GM10847 (cell line): ENCODE results near the gene PHACTR1.

Experiments used
- POLR2A ChIP-seq: IDR thresholded peaks from 2 replicates; pipeline ENCODE4 v1.6.1; 2011; ENCODE audit not compliant: insufficient read length; ENCODE audit errors: extremely low read depth

PHACTR1 gene

DNA sequence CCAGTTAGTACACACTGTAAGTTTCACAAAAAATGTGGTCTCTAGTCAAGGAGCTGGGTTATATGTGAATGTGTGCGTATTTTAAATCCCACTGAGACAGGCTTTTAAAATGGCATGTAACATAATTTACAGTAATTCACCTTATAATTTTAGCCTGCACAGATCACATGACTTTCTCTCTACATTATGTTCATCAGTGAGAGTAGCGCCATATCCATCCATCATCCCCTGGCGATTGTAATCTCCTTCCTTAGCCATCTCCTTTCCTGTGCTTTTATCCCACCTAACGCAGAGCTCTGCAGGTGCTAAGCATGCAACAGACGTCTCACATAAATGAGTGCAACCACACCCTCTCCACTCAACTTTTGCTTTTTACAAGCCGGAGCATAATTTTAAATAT, 401.0 kb downstream of the PHACTR1 start:
- TF ChIP-seq POLR2A: no peak

DNA sequence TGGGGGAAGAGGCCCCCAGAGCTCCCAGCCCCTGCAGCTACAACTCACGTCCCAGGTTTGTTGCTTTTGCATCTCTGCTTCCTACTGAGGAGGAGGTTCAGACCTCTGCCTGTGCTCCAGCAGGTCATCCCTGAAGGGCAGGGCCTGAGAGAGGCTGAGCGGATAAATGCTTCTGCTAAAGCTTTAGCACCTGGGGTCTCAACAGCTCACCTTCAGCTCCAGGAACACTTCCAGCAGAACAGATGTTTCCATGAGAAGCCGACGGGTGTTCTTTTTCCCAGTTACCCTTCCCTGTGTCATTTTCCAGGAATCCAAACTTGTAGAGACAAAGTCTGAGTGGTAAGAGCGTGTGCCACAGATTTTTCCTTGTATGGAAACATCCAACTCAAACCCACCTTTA, 403.0 kb downstream of the PHACTR1 start:
- no peak for TF ChIP-seq POLR2A

DNA sequence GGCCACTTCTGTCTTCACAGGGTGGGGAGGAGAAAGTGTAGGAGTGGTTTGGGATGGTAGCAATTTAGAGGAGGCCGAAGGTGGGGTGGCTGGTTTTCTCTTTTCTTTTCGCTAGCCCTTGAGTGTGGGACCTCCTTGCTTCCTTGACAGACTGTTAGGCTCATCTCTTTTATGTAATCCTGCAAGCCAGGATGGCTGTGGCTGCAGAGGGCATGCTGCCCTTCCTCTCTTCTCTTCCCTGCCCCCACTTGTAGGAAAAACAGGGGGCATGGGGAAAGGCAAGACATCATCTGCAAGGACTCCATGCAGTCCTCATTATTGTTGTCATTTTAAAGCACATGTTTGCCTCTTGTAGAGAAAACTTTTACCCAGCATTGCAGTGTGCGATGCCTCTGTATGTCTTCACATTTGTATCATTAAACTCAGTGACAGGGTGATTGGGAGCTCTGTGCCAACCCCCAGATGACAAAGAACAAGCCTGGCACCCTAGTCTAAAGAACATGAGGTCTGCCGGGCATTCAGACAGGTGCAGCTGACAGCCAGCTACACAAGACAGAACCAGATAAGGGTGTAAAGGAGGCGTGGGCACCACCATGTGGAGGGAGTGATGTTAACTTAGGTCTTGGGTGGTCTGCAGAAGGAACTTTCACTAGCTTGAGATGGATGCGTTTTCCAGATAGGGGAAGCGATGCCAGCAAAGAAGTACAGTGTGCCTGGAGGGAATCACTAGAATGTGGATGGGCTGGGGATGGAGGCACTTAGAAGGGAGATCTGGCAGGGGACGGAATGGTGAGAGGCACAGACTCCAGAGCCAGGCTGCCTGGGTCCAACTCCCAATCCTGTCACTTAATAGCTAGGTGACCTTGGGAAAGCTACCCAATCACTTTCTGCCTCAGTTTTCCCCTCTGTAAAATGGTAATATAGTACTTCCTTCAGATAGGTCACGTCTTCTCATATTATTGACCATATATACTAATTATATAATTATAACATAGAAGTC, 404.2 kb downstream of the PHACTR1 start:
- no peak for TF ChIP-seq POLR2A

DNA sequence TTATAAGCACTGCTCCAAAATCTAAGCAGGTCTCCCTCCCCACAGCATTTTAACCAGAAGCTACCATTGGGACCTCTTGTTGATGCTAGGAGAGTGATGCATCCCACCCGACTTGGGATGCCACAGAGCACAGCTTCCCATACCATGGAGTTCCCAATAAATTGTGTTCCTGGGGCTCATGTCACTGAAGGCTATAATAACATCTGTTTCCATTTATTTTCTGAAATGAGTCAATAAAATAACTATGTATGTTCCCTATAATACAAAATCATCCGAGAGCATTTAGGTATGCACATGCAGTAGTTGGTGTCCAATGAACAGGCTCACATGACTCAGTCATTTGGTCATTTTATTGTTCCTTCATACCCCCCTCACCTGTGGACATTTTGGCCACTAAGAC, 407.6 kb downstream of the PHACTR1 start:
- no peak for TF ChIP-seq POLR2A

DNA sequence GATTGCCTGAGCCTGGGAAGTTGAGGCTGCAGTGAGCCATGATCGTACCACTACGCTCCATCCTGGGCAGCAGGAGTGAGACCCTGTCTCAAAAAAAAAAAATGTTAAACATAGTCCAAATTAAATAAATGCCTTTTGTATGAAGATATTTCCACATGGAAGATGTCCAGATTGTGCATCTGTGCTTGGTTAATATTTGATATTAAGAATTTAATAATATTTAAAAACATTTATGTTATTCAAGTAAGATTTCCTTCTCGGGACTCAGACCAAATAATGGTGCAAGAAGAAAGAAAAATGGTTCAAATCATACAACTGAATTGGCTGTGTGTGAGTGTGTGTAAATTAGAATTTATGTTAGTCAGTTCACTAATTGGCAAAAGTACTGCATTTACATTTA, 409.3 kb downstream of the PHACTR1 start:
- TF ChIP-seq POLR2A: no peak

DNA sequence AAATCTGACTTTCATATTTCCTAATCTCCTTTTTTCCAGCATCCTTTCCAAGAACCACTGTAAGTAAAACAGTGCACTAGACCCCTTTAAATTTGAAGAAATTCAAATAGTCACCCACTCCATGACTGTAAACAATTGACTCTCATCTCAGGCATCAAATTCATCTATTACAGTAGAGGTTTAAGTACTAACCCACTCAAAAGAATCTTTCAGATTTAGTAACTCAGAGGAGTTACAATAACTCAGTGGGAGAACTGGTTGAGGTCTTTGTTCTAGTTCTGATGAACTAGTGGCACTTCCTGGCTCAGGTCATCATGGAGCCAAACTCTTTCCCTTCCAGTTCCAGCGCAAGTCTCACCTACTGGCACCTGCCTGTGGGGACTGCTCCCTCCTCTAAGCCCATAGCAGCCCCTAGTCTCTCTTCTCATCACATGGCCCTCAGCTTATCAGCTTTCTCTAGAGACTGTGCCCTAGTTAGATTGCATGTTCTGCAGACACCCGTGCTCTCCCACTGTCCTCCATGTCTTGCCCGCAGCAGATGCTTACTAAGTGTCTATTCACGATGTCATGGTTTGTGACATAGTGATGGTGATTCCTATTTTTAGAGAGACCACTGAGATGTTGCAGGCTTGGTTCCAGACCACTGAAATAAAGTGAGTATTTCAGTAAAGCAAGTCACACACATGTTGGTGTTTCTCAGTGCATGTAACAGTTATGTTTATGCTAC, 415.5 kb downstream of the PHACTR1 start:
- no peak for TF ChIP-seq POLR2A

DNA sequence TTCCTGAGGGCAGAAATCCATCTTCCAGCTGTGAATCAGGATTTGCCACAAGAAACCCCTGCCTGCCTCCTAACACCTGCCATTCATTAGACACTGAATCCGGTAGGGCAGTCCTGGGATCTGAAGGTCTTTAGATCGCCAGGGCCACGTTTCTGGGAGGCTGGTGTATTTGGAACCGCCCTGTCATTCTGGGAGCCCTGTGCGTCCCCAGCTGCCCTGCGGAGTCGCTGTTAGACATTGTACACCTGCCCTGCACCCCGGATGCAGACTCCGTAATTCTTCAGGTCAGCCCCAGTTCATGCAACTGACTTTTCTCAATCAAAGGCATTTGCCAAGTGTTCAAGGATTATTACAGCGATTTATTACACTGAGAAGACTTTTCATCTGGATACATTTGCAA, 418.6 kb downstream of the PHACTR1 start:
- TF ChIP-seq POLR2A: no peak

DNA sequence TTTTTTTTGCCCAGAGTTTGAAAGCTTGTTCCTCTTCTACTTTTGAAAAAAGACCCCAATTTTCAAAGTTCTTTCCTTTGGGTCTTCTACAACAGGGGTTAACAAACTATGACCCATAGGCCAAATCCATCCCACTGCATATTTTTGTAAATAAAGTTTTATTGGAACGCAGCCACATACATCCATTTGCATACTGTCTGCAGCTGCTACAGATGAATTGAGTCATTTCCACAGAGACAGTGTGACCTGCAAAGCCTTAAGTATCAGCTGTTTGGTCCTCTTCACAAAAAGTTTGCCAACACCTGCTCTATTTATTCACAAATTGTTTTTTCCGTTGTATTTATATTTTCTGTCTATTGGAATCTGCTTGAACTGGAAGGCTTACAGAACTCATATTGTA, 422.6 kb downstream of the PHACTR1 start:
- no peak for TF ChIP-seq POLR2A

DNA sequence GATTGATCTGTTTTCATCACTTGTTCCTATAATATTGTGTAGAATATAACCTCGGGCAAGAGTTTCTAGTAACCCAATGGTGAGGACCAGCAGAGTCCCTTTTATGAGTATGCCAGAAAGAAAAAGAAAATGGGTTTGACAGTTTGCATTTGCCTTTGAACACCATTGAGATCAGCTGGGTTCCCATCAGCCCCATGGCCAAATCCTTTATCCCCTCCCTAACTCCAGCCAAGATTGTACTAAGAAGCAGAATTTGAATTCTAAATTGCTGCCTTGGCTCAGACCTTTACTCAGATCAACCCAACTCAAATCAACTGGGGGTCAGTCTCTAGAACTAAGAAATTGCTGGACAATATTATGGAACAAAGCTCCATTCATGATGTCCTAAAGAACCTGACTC, 424.4 kb downstream of the PHACTR1 start:
- no peak for TF ChIP-seq POLR2A

DNA sequence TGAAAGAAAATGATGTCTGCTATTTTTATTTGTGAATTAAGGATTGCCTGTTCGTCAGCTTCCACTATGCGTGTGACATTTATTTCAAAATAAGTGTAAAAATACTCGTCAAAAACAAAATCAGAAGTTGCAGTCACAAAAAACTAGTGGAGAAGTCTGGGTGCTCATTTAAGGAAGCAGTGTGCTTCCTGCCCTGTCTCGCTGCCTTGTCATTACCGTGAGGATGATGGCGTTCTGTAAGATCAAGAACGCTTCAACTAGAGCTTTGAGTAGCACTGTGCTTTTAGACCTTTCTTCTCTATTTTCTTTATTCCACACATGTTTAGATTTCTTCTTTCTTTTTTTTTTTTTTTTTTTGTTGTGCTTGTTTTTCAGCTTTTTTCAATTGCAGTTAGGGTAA, 424.8 kb downstream of the PHACTR1 start:
- TF ChIP-seq POLR2A: no peak

DNA sequence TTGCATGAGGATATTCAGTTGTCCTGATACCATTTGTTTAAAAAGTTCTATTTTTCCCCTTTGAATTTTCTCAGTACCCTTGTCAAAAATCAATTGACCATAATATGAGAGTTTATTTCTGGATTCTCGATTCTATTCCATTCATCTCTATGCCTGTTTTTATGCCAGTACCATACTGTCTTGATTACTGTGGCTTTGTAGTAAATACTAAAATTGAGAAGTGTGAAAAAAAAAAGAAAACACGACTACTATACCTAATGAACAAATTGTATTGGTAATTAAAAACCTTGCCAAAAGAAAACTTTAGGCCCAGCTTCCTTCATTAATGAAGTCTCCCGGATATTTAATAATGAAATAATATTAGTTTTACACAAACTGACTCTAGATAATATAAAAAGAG, 426.0 kb downstream of the PHACTR1 start:
- TF ChIP-seq POLR2A: no peak

DNA sequence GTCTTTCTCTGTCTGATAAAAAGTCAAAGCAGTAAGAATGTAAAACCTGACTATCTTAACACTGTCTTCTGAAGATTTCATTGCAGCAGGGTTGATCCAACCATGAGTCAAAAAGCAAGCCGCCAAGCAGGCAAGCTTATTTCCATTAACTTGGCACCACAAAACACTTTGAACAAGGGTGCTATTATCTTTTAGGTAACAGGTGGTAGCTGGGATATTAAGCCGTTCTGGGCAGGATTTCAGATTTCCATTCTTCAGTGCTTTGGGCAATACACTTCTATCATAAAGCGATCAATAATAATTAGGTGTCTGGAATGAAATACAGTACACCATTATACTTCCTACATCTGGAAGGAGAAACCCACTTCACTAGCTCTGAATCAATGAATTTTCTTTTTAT, 429.9 kb downstream of the PHACTR1 start:
- no peak for TF ChIP-seq POLR2A

DNA sequence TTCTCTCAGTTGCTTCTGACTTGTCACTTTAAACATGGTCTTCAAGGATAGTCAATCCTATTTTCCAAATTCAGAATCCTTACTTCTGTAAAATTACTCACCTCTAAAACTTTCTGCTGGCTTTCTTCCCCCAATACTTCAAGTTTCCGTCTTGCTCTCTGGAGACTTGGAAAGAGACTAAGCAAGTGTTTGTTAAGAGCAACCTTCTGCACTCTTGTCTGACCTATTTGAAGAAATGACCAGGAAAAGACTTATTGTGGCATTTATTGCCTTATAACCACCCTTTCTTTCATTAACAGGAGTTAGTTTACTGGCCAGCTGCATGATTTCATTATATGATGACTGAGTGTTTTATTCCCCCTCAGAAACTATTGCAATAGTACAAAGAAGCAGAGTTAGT, 430.8 kb downstream of the PHACTR1 start:
- TF ChIP-seq POLR2A: no peak

DNA sequence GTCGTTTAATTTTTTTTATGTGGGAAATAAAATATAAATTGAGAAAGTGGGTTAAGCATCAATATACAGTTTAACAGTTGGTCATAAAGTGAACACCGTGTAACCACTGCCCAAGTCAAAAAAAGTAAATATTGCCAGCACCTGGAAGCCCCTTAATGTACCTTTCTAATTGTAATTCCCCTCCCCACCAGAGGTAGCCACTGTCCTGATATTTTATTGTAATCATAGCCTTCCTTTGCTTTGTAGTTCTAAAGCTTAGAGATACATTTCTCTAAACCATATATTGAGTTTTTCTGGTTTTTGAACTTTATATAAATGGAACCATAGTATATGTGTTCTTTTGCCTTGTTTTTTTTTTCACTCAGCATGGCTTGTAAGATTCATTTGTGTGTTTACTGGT, 431.2 kb downstream of the PHACTR1 start:
- no peak for TF ChIP-seq POLR2A

DNA sequence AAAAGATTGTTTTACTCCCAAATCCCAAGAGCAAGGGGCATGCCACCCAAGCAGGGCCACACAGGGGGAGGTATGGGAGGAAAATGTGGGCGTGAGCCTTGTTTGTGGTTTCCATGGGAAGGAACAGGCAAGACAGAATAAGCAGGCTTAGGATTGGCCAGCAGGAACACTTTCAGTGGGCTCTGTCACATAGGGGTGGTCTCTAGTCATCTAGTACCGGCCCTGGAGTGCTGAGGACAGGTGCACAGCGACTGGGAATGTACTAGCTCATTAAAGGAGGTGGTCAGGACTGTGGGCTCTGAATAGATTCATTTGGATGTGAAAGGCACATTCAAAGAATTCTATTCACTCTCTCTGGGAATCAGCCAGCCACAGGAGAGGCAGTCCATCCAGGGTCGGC, 436.2 kb downstream of the PHACTR1 start:
- no peak for TF ChIP-seq POLR2A

DNA sequence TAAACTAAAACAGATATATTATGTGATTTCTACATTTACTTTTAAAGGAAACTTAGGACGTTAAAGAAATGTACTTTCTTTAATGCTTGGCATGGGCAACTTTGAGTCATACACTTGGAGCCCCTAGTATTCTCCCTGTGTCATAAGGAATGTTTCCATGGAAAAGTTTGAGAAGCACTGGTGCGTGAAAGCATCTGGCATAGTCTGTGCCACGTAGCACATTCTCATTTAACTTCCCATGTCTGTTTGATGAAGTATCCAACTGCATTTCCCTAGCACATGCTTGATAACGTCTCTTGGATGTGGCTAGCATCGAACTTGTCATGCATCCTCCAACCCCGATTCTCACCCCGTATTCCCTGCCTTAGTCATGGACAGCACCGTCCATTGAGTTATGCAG, 439.8 kb downstream of the PHACTR1 start:
- TF ChIP-seq POLR2A: no peak
